NCI-H524 (cell line): Measurements from ENCODE around the gene LSM14B.
A peak's percentile ranks its signal among the peaks of the same experiment; 100 is the strongest.
"Not testable (repeated sequence)": the region's sequence is repeated elsewhere in the genome, so short reads cannot be mapped to it uniquely, and the experiment has no call there.

Experiments used
- DNase-seq, 2 experiments: peaks; one replicate each; lab custom pipeline; 2025; lab: John Stamatoyannopoulos, UW

LSM14B gene

GRCh38 chr20:62121776-62122653 is at the start of gene LSM14B:
Gene LSM14B, plus strand, starts transcription at chr20:62122475. Its CDS starts 192 bp downstream, at chr20:62122667.
- DNase-seq: peak; percentile 90 to 95

- no peak for DNase-seq
Observed at GRCh38 chr20:62073323-62073722, 49.0 kb upstream of the LSM14B start.

- no peak for DNase-seq
Observed at GRCh38 chr20:62079166-62079565, 43.1 kb upstream of the LSM14B start.

GRCh38 chr20:62080249-62080990 is 41.9 kb upstream of the LSM14B start:
- DNase-seq: peak; percentile 69 to 85

- no peak for DNase-seq
Observed at GRCh38 chr20:62083312-62083711, 39.0 kb upstream of the LSM14B start.

- not testable (repeated sequence) for DNase-seq
Observed at GRCh38 chr20:62084224-62084623, 38.1 kb upstream of the LSM14B start.

GRCh38 chr20:62085206-62085605 is 37.1 kb upstream of the LSM14B start:
- no peak for DNase-seq

- DNase-seq: no peak
Observed at GRCh38 chr20:62087227-62087626, 35.0 kb upstream of the LSM14B start.

- no peak for DNase-seq
Observed at GRCh38 chr20:62087632-62088031, 34.6 kb upstream of the LSM14B start.

- DNase-seq: no peak
Observed at GRCh38 chr20:62088258-62089127, 33.8 kb upstream of the LSM14B start.

GRCh38 chr20:62089393-62089792 is 32.9 kb upstream of the LSM14B start:
- DNase-seq: no peak

GRCh38 chr20:62096421-62097380 is 25.6 kb upstream of the LSM14B start:
- DNase-seq: no peak

- no peak for DNase-seq
Observed at GRCh38 chr20:62097881-62098407, 24.3 kb upstream of the LSM14B start.

GRCh38 chr20:62101078-62101477 is 21.2 kb upstream of the LSM14B start:
- DNase-seq: no peak

- DNase-seq: no peak
Observed at GRCh38 chr20:62103508-62104233, 18.6 kb upstream of the LSM14B start.

GRCh38 chr20:62104234-62104789 is 18.0 kb upstream of the LSM14B start:
- DNase-seq: no peak

- no peak for DNase-seq
Observed at GRCh38 chr20:62104791-62105345, 17.4 kb upstream of the LSM14B start.

GRCh38 chr20:62105592-62105991 is 16.7 kb upstream of the LSM14B start:
- DNase-seq: no peak

- DNase-seq: no peak
Observed at GRCh38 chr20:62111148-62111547, 11.1 kb upstream of the LSM14B start.
